Gastrocnemius medialis (tissue), 4 donors: ENCODE data around the gene SPTSSB.

Experiments
- CTCF ChIP-seq, 5 experiments: fragments of 450-650 bp in 3 of 5; fragments of 200-600 bp in 2 of 5; sonication (generic) in 2 of 5; IDR thresholded peaks in 4 of 5; conservative IDR thresholded peaks in 1 of 5; 1 replicate in 4 of 5; 2 replicates in 1 of 5; pipeline ENCODE4 v1.5.1; 2016 to 2019; ENCODE audit warnings: antibody characterized with exemption in 5 of 5, mild to moderate bottlenecking in 3 of 5, moderate library complexity in 3 of 5
- POLR2A ChIP-seq, 2 donors: fragments of 450-650 bp; IDR thresholded peaks; one replicate each; pipeline ENCODE4 v1.6.1; 2017; ENCODE audit warnings: antibody characterized with exemption in 2 of 2, mild to moderate bottlenecking in 2 of 2, moderate library complexity in 2 of 2

GRCh38 chr3:161343986-161344385 lies 27.3 kb downstream of the SPTSSB start:
- TF ChIP-seq CTCF (IDR thresholded peaks at IDR 0.05 in 4 of 5, conservative IDR thresholded peaks at IDR 0.05 in 1 of 5) (no peak), POLR2A (IDR thresholded peaks at IDR 0.05) (no peak)
